Right ventricle myocardium inferior (tissue), 1 donor: ENCODE measurements around the gene ANKRD62. TPM values are rescaled to one million over a fixed set of nuclear protein-coding genes. Genes with fewer than 3 reads are reported as not detected.

Source experiments
- ATAC-seq: fragments of 200-7000 bp; cut with Tn5 transposase; one replicate; pipeline ENCODE4 v1.9.1; 2020; ENCODE audit warnings: mild to moderate bottlenecking, moderate library complexity
- DNase-seq: peaks from one replicate; pipeline ENCODE4 v3.0.0; 2021; ENCODE audit errors: missing footprints
- intact Hi-C: fragments of 100-400 bp; cut with DNase I; formaldehyde crosslinking; loops from one replicate; pipeline ENCODE4 v1.11.0; 2022
- long read RNA-seq: library from polyadenylated mRNA; unstranded; transcript quantifications from one replicate; pipeline ENCODE4 v2.0.0, GENCODE V29; 2021
- total RNA-seq: library from RNA; stranded (reverse); fragmentation: NEBNext Ultra II Directional; extraction: Animal tissue kit (Norgen Biotek cat#: 25700); gene quantifications from one replicate; pipeline ENCODE4 v1.2.1, GENCODE V29; 2021
- donor health status: DM: no; HTN: yes; CAD: no; lungs with severe emphysema.

The ANKRD62 gene
- not detected for total RNA-seq
- long read RNA-seq: 0 reads

GRCh38 chr18:12093520-12094257, at the start of gene ANKRD62:
ANKRD62 (plus strand) TSS chr18:12093843; CDS start chr18:12094018, 175 bp downstream.
- ATAC-seq (no peak), DNase-seq (no peak)
- intact Hi-C loops: loop anchor here (5.0 kb wide), 1 partner anchor 144 kb away; no protein-coding TSS in a partner anchor

GRCh38 chr18:12044591-12044990, 49.1 kb upstream of the ANKRD62 start:
- DNase-seq (no peak), ATAC-seq (no peak)
- intact Hi-C loops: no loop called here

GRCh38 chr18:12046046-12046750, 47.4 kb upstream of the ANKRD62 start:
- intact Hi-C loops: no loop called here
- no peak for DNase-seq
- ATAC-seq: no peak

GRCh38 chr18:12046751-12047335, 46.8 kb upstream of the ANKRD62 start:
- ATAC-seq: no peak

GRCh38 chr18:12048010-12048826, 45.4 kb upstream of the ANKRD62 start:
- intact Hi-C loops: no loop called here
- no peak for ATAC-seq
- DNase-seq: no peak

More at GRCh38 chr18:12046751-12047335, 46.8 kb upstream of the ANKRD62 start:
- DNase-seq: no peak
- intact Hi-C loops: no loop called here

GRCh38 chr18:12048827-12049175, 44.8 kb upstream of the ANKRD62 start:
- intact Hi-C loops: no loop called here
- DNase-seq (no peak), ATAC-seq (no peak)

GRCh38 chr18:12049978-12050811, 43.4 kb upstream of the ANKRD62 start:
- intact Hi-C loops: no loop called here
- ATAC-seq: no peak
- no peak for DNase-seq

GRCh38 chr18:12052866-12053265, 40.8 kb upstream of the ANKRD62 start:
- intact Hi-C loops: no loop called here

GRCh38 chr18:12053289-12053688, 40.4 kb upstream of the ANKRD62 start:
- no peak for DNase-seq
- no peak for ATAC-seq
- intact Hi-C loops: no loop called here

More at GRCh38 chr18:12052866-12053265, 40.8 kb upstream of the ANKRD62 start:
- DNase-seq: no peak
- no peak for ATAC-seq

- intact Hi-C loops: no loop called here
- ATAC-seq (no peak), DNase-seq (peak; percentile 64)
These were observed 37.4 kb upstream of the ANKRD62 start for GRCh38 chr18:12056034-12056883.

- ATAC-seq (no peak), DNase-seq (no peak)
- intact Hi-C loops: no loop called here
These were observed 36.7 kb upstream of the ANKRD62 start for GRCh38 chr18:12056884-12057402.

GRCh38 chr18:12057419-12058039, 36.1 kb upstream of the ANKRD62 start:
- intact Hi-C loops: no loop called here
- DNase-seq (no peak), ATAC-seq (no peak)

GRCh38 chr18:12059334-12060181, 34.1 kb upstream of the ANKRD62 start:
- DNase-seq: no peak
- no peak for ATAC-seq
- intact Hi-C loops: loop anchor here (10.0 kb wide), 1 partner anchor 175 kb away; no protein-coding TSS in a partner anchor

- DNase-seq: peak; percentile 68
- intact Hi-C loops: loop anchor here (10.0 kb wide), 1 partner anchor 174 kb away; no protein-coding TSS in a partner anchor
- ATAC-seq: no peak
These were observed 33.3 kb upstream of the ANKRD62 start for GRCh38 chr18:12060182-12060870.

GRCh38 chr18:12061685-12062084, 32.0 kb upstream of the ANKRD62 start:
- intact Hi-C loops: loop anchor here (10.0 kb wide), 1 partner anchor 173 kb away; no protein-coding TSS in a partner anchor
- DNase-seq (no peak), ATAC-seq (no peak)
